ENCODE results near the gene NDUFA6.
"Not testable (repeated sequence)": the region's sequence is repeated elsewhere in the genome, so short reads cannot be mapped to it uniquely, and the experiment has no call there.

The NDUFA6 gene

DNA sequence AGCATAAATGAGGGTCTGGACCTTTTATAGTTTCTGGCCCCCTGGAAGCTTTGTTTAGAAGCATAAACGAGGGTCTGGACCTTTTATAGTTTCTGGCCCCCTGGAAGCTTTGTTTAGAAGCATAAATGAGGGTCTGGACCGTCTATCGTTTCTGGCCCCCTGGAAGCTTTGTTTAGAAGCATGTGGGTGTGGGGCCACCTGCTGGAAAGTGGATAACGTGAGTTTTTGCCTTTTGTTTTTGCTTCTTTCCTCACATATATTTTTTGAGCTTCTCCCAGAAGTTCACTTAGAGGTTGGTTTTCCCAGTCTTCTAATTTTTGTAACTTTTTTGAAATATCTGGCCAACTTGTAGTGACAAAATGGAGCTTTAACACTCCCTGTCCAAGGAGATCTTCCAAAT is 22.2 kb upstream of the NDUFA6 start:
- not testable (repeated sequence) for DNase-seq (ENCODE audit: low read depth)

DNA sequence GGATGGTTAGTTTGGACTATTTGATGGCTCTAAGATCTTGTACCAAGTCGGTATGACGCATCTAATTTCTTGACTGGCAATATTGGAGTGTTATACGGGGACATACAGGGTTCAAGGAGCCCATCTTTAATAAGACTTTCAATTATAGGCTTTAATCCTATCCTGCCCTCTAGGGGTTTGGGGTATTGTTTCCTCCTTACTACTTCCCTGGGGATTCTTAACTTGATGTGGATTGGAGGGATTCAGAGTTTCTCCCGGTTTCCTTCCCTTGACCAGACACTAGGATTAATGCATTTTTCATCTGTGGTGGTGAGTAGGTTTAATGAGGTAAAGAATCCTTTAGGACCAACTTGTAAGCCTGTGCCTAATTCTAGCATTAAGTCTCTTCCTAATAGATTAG is 21.2 kb upstream of the NDUFA6 start:
- DNase-seq (ENCODE audit: low read depth), result no peak

DNA sequence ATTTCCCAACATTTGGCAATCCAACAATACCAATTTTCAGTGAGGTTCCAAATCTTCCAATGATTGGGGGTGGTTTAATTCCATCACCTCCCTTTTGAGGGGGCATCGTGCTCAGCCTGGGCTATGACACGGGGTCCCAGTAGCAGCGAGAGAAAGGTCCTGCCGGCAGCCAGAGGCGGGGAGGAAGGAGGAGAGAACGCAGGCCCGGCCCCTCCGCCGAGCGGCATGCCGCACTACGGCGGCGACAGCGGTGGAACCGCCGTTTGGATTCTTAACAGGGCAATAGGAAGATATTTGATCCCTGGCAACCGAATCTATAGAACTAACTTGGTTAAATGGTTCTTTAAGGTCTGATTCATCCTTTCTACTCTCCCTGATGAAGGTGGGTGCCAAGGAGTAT is 18.3 kb upstream of the NDUFA6 start:
- no peak for DNase-seq (ENCODE audit: low read depth)

DNA sequence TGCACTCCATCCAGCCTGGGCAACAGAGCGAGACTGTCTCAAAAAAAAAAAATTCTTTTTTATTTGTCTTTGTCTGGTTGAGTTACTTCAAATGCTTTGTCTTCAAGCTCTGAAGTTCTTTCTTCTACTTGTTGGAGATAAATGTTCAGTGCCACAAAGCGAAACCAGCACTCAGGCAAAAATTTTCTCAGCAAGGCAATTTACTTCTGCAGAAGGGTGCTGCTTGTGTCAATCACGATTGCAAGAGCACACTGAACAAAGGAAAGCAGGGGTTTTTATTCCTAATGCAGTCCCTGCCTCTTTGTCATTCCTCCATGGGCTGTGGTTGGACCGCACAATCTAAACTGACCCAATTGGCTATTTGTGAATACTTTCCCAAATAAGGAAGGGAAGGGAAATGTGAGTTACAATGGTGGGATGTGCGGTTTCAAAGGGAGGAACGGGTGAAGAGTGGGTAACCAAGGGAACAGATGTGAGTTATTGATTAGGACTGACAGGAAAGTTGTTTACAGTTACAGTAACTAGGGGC is 13.8 kb upstream of the NDUFA6 start:
- DNase-seq (ENCODE audit: low read depth), result not testable (repeated sequence)

DNA sequence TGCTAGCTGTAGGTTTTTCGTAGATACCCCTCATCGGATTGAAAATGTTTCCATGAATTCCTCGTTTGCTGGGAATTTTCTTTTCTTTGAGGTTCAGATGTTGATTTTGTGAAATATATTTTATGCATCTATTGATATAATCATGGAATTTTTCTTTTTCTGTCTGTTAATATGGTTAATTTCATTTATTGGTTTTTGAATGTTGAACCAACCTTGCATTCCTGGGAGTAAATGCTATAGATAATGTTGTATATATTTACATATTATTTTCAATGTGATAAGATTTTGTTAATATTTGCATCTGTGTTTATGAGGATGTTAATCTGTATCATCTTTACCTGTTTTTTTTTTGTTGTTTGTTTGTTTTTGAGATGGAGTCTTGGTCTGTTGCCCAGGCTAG is 10.6 kb upstream of the NDUFA6 start:
- DNase-seq (ENCODE audit: low read depth), result no peak

DNA sequence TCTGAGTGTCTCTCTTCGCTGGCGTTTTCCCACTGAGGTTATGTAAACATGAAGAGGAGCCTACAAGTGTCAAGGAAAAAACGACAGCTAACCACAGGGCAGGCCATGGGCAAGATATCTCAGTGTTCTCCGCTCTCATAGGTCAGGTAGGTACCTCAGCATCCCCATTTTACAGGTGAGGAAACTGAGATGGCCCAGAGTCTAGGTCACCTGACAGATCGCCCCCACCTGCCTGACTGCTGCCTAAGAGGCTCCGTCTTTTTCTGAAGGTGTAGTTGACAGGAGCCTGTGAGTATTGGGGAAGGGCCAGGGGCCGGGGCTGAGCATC is 847 bp upstream of the NDUFA6 start:
- DNase-seq (ENCODE audit: low read depth), result no peak

DNA sequence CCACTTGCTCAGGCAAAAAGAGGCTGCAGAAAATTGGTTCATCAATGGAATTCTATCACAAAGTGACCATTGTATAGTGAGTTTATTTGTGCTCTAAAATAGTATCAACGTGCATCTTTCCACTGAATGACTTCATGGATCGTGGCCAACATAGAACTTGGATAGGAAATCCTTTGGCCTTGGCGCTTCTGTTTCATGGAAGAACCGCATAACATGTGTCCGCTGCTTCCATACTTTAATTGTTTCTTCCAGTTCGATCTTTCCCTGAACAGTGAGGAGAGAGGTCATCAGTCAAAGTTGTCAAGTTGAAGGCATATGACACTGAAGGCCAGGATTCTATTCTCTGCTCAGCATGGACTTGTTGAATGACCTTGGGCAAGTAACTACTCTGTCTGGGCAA is 4.5 kb downstream of the NDUFA6 start:
- no peak for DNase-seq (ENCODE audit: low read depth)

DNA sequence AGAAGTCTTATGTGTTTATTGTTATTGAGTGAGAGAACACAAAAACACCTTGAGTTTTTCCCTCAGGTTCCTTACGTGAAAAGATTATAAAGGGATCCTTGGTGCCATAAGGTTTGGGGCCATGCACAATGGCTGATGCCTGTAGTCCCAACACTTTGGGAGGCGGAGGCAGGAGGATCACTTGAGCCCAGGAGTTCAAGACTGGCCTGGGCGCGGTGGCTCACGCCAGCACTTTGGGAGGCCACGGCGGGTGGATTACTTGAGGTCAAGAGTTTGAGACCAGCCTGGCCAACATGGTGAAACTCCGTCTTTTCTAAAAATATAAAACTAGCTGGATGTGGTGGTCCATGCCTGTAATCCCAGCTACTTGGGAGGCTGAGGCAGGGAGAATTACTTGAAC is 5.7 kb downstream of the NDUFA6 start:
- DNase-seq (ENCODE audit: low read depth), result no peak

DNA sequence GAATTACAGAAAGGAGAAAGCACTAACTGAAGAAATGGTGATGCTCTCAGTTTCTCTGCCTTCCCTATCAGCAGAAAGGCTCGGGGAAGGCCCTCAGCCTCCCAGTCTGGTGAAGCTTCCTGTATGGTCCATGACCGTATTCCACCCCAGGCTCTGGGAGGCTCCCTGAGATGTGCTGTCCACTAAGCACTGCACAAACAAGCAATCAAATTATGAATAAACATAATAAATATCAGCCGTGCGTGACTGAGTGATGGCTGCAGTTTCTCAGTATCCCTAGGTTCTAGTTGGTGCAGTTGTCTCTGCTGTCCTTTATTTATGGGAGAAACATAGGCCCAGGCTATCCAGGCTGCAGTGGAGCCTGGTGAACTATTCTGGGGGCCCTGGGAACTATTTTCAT is 7.5 kb downstream of the NDUFA6 start:
- DNase-seq (ENCODE audit: low read depth), result no peak

DNA sequence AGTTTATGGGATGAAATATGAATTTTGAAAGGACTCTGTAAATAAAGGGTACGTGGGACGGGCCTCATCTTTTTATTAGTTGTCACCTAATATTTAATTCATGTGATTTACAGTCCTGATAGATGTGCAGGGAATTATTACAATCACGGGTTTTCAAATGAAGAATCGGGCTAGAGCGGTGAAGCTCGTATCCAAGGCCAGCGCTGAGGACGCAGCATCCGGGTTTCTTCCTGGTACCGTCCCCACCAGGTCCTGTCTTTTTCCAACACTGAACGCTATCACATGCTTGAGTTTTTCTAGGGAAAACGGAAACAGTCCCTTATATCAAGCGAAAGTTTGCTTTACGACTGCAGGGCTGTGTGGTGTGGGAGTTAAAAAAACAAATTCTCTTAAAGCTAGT is 10.3 kb downstream of the NDUFA6 start:
- DNase-seq (ENCODE audit: low read depth), result no peak

DNA sequence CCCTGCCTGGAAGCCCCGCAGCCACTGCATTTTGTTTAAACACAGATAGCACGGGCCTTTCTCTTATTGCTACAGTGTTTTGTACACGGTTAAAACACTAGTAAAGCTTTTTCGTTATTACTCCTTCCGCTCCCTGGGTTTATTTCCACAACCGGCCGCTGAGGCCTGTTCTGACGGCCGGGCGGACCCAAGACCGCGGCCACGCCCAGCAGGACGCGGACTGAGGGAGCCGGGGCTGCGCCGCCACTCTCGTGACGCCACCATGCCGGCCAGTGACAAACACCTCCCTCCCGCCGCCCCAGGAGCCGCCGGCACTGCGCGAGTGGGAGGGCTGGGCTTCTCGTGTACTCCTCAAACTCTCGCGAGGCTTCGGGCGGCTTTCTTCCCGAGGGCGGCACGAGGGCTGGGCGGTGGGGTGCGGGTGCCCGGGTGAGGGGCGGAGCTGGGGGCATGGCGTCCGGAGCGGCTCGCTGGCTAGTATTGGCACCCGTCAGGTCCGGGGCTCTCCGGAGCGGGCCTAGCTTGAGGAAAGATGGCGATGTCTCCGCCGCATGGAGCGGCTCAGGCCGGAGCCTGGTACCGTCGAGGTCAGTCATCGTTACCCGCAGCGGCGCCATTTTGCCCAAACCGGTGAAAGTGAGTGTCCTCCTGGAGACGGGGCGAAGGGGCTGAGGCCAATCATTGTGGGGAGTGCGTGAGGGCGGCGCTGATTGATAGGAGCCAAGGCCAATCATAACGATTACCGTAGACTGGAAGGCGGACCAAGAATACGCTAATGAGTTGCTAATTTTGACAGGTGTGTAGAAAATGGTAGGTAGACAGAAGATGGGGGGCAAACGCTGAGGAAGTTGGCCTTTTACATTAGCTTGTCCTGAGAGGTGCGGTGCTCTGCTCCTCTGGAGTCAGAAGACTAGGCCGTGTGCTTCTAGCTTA is 11.0 kb downstream of the NDUFA6 start, which contains the start of gene SMDT1:
Gene SMDT1, plus strand, starts transcription at position 382 of the 933 bp plus-strand sequence. Its CDS starts 69 bp downstream, at position 451.
- DNase-seq (ENCODE audit: low read depth), result peak; percentile 94

DNA sequence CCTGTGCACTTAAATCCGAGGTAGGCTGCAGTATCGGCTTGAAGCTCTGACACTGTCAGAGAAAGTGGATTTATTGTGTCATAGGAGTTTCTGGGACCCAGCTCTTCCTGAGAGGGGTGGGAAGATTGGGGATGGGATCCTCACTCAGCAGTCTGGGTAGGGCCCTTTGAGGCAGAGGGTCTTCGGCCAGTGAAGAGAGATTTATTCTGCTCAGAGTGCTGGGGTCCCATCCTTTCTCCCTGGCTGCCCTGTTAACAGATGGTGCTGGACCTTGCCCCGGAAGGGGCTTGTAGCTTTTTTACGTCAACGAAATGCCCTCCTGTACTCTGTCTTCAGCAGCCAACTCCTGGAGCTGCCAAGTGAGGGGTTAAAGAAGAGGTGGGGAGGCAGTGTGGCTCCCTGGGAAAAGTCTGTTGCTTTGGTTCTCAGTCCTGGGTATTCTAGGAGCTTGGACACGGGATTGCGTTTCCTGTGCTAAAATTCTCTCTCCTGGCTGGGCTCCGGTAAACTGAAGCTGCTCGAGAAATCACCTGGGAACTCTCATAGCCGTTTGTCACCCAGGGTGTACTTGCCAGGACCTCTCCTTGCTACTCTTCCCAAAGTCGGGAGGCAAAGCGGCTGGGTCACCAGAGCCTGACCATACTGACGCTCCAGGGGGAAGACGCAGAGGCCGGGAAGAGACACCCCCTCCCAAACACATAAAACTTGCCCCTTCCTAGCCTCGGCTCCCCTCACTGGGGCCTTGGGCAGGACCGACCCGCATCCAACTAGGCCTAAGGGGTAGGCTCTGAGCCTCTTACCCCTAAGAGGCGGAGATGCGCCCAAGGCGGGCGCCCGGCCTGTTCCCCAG is 11.9 kb downstream of the NDUFA6 start:
- no peak for DNase-seq (ENCODE audit: low read depth)

DNA sequence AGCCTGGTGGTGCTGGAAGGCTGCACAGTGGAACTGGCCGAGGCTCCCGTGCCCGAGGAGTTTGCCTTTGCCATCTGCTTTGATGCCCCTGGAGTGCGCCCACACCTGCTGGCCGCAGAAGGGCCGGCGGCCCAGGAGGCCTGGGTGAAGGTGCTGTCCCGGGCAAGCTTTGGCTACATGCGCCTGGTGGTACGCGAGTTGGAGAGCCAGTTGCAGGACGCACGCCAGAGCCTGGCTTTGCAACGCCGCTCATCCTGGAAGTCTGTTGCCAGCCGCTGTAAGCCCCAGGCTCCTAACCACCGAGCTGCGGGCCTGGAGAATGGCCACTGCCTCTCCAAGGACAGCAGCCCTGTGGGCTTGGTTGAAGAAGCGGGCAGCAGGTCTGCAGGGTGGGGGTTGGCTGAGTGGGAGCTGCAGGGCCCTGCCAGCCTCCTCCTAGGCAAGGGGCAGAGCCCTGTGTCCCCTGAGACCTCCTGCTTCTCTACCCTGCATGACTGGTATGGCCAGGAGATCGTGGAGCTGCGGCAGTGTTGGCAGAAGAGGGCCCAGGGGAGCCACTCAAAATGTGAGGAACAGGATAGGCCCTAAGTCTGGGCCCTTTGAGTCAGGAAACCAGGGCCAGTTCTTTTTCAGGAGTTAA is 13.0 kb downstream of the NDUFA6 start:
- DNase-seq (ENCODE audit: low read depth), result no peak

DNA sequence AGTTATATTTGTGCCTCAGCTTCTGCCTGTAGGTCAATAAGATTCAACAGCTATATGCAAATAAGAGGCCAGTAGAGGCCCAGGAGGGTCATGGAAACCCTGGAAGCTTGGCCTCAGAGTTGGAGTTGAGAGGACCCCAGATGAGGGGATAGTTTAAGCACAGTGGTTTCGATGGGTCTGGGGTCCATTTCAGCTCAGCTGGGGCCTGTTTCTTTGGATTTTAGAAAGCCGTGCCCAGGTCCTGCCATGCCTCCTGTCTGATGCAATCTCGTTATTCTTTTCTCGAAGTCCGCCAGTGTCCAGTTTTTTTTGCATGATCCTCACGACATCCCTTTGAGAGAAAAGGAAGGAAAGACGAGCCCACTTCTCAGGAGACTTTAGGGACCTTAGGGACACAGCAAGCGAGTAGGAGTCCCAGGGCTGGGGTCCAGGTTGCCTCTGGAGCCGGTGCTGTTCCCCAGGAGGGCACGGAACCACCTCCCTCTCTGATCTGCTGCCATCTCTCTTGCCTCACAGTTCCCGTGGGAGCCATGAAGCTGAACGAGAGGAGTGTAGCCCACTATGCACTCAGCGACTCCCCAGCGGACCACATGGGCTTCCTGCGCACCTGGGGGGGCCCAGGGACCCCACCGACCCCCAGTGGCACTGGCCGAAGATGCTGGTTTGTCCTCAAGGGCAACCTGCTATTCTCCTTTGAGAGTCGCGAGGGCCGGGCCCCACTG is 13.6 kb downstream of the NDUFA6 start:
- DNase-seq (ENCODE audit: low read depth), result no peak

DNA sequence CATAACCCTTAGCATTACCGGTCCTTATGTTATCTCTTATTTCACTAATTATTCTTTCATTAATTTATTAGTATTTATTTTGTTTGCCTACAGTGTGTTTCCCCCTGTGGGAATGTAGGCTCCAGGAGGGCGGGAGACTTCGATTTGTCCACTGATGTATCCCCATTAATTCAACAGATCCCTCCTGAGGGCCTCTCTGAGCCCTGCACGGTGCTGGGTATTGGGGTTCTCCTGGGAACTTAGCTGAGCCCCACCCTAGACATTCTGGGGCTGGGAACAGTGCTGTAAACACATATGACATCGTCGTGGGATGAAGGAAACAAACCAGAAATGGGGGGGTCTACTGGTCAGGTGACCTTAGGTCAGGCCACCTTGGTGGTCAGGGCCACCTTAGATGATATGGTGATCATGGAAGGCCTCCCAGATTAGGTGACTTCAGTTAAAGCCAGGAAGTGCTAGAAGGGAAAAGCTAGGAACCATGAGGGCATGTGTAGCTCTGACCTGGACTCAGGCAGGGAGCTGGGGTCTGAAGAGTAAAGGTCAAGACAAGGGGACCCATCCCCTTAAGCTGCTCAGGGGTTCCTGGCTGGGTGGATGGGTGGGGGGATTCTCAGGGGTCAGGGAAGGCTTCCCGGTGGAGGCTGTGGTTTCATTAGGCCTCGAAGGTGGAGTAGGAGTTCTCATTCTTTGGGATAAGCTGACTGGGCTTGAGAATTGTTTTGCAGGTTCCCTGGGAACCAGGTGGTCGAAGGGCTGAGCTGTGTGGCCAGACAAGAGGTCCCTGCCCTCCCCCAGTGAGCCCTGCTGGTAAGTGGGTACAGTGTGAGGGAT is 15.5 kb downstream of the NDUFA6 start:
- no peak for DNase-seq (ENCODE audit: low read depth)

DNA sequence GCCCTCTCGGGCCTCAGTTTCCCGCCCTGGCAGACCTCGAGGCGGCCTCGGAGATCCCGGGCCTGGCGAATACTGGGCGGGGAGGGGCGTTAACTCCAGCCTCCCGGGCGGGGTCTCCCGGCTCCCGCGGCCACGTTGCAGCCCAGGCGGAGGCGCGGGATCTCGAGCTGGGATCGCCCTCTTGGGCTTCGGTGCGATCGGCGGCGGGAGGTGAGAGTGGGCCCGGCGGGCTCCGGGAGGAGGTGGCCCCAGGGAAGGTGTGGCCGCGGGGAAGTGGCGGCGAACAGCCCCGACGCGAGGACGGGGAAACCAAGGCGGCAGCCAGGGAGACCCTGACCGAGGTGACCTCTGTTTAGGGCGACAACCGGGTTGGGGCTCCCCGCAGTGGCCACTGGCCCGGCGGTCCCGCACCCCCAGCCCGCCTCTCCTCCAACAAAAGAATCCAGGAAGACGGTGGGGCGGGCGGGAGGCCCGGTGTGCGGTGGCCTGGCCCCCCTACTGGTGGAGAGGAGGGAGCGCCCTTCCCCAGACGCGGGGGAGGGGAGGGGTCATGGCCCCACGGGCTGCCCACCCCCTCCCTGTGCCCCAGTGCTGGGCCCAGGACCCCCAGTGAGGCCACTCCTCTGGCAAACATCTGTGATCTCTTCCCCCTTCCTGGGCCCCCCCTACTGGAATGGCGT is 16.3 kb downstream of the NDUFA6 start, which contains the start of gene PHETA2:
Gene PHETA2, plus strand, starts transcription at position 117 of the 680 bp plus-strand sequence. CDS start 3,046 bp downstream, outside the sequence.
- no peak for DNase-seq (ENCODE audit: low read depth)

DNA sequence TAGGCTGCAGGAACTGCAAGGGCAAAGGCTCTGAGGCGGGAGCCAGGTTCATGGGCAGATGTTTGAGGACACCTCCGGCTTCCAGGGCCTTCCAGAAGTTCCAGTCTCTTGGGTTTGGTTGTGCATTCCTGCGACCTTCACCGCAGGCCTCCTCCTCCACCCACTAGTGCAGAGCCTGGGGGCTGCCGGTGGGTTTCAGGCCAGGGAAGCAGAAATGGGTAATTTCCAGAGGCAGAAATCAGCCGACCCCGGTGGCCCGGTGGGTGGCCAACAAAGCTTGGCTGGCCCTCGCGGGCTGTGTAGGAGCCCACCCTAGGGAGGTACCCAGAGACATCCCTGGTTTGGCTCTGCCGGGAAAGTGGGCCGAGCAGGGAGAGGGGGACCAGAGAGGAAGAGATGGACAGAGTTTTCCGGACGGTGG is 16.9 kb downstream of the NDUFA6 start:
- DNase-seq (ENCODE audit: low read depth), result no peak

DNA sequence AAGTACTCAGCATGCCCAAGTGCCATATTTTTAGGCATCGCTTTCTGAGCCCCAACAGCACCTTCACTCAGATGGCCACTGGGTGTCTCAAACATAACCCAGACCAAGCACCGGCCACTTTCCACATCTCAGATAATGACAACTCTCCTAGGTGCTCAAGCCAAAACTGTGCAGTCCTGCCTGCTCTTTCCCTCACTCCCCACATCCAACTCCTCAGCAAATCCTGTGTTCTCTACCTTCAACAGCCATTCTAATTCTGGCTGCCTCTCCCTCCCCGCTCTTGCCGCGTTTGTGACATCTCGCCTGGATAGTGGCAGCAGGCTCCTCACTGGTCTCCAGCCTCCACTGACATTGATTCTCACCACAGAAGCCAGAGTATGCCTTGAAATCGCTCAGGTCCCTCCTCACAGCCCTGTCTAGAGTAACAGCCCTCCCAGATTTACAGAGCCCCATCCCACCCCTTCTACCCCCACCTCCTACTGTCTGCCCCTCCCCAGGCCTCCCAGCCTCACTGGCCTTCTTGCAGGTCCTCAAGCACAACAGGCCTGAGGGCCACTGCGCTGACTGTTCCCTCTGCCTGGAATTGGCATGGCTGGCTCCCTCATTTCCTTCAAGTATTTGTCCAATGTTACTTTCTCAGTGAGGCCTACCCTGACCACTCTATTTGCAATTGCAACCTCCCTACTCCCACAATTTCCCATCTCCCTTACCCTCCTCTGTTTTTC is 17.8 kb downstream of the NDUFA6 start:
- no peak for DNase-seq (ENCODE audit: low read depth)

DNA sequence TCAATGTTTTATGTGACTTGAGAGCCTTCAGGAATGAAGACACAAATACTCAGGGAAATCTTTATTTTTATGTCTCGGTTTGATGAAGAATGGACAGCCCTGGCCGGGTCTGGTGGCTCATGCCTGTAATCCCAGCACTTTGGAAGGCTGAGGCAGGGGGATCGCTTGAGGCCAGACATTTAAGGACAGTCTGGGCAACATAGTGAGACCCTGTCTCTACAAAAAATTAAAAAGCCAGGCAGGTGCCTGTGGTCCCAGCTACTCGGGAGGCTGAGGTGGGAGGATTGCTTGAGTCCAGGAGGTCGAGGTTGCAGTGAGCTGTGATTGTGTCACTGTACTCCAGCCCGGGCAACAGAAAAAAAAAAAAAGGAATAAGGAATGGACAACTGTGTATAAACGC is 19.1 kb downstream of the NDUFA6 start:
- not testable (repeated sequence) for DNase-seq (ENCODE audit: low read depth)
